Neural progenitor cell (in vitro differentiated cells): Measurements from ENCODE around the gene IL31. TPM values are rescaled to one million over a fixed set of nuclear protein-coding genes. Genes with fewer than 3 reads are reported as not detected.

Source experiments
- DNase-seq: peaks from one replicate; pipeline ENCODE4 v3.0.0-alpha.2; 2016; ENCODE audit warnings: low spot score
- H2AFZ ChIP-seq: fragments of 200-600 bp; sonication (generic); replicated peaks from 2 replicates; pipeline ENCODE4 v1.6.1; 2016; ENCODE audit warnings: antibody characterized with exemption
- H3F3A ChIP-seq: fragments of 200-600 bp; sonication (generic); 2 replicates; pipeline ENCODE4 v1.6.1; 2016; ENCODE audit warnings: antibody characterized with exemption, low read depth
- H3K27ac ChIP-seq: fragments of 200-600 bp; sonication (generic); 2 replicates; pipeline ENCODE4 v1.5.1; 2016; ENCODE audit warnings: mild to moderate bottlenecking
- H3K27me3 ChIP-seq: fragments of 200-600 bp; sonication (generic); 2 replicates; pipeline ENCODE4 v1.6.1; 2016; ENCODE audit warnings: mild to moderate bottlenecking, moderate library complexity
- H3K36me3 ChIP-seq: fragments of 200-600 bp; sonication (generic); 2 replicates; pipeline ENCODE4 v1.5.1; 2016
- H3K4me1 ChIP-seq: fragments of 200-600 bp; sonication (generic); 2 replicates; pipeline ENCODE4 v1.6.1; 2016; ENCODE audit warnings: mixed run types
- H3K4me2 ChIP-seq: fragments of 200-600 bp; sonication (generic); 2 replicates; pipeline ENCODE4 v1.6.1; 2016
- H3K4me3 ChIP-seq: fragments of 200-600 bp; sonication (generic); 2 replicates; pipeline ENCODE4 v1.5.1; 2016
- H3K79me2 ChIP-seq: fragments of 200-600 bp; sonication (generic); 2 replicates; pipeline ENCODE4 v1.6.1; 2016; ENCODE audit warnings: low read depth
- H3K9ac ChIP-seq: fragments of 200-600 bp; sonication (generic); 2 replicates; pipeline ENCODE4 v1.6.1; 2016
- H3K9me3 ChIP-seq: fragments of 200-600 bp; sonication (generic); 2 replicates; pipeline ENCODE4 v1.5.1; 2016; ENCODE audit warnings: low read depth
- H4K20me1 ChIP-seq: fragments of 200-600 bp; sonication (generic); 2 replicates; pipeline ENCODE4 v1.6.1; 2016; ENCODE audit warnings: low read depth
- H3K27ac Mint-ChIP-seq: 3 replicates; pipeline ENCODE4 v1.8.0; 2021; ENCODE audit warnings: mixed read lengths
- H3K27me3 Mint-ChIP-seq: 2 replicates; pipeline ENCODE4 v1.8.0; 2022; ENCODE audit warnings: low read depth, mild to moderate bottlenecking, inconsistent platforms, moderate library complexity, mixed read lengths; ENCODE audit not compliant: insufficient read depth
- H3K36me3 Mint-ChIP-seq: 3 replicates; pipeline ENCODE4 v1.8.0; 2021; ENCODE audit warnings: mixed read lengths
- H3K4me1 Mint-ChIP-seq: 3 replicates; pipeline ENCODE4 v1.8.0; 2021; ENCODE audit warnings: mixed read lengths
- H3K4me3 Mint-ChIP-seq: 3 replicates; pipeline ENCODE4 v1.8.0; 2021; ENCODE audit warnings: mild to moderate bottlenecking, moderate library complexity, mixed read lengths
- H3K9me3 Mint-ChIP-seq: 3 replicates; pipeline ENCODE4 v1.8.0; 2020; ENCODE audit warnings: mixed read lengths
- CTCF ChIP-seq: fragments of 200-600 bp; sonication (generic); IDR thresholded peaks from 2 replicates; pipeline ENCODE4 v1.5.1; 2017; ENCODE audit warnings: antibody characterized with exemption, mild to moderate bottlenecking
- EZH2 ChIP-seq: fragments of 200-600 bp; sonication (generic); IDR thresholded peaks from 2 replicates; pipeline ENCODE4 v1.6.1; 2017; ENCODE audit warnings: antibody characterized with exemption, mild to moderate bottlenecking, moderate library complexity
- EZH2phosphoT487 ChIP-seq: fragments of 200-600 bp; sonication (generic); IDR thresholded peaks from 2 replicates; pipeline ENCODE4 v1.6.1; 2017; ENCODE audit warnings: antibody characterized with exemption
- total RNA-seq: library from RNA; depleted of rRNA; stranded (reverse); fragments of >200 nt; gene quantifications from 2 replicates; pipeline ENCODE4 v1.2.3, GENCODE V29; 2015; ENCODE audit warnings: low replicate concordance

IL31 gene
- total RNA-seq, 1 donor from 2014 or later = not detected

DNA sequence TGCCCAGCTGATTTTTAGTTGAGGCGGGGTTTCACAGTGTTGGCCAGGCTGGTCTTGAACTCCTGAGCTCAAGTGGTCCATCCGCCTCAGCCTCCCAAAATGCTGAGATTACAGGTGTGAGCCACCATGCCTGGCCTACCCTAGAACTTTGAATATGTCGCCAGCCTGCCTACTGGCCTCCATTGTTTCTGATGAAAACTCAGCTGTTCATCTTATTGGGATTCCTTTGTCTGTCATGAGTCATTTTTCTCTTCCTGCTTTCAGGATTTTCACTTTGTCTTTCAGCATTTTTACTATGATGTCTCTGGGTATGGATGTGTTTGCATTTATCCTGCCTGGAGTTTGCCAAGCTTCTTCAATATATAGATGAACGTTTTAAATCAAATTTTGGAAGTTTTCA lies 21.4 kb upstream of the IL31 start:
- H3K27ac Mint-ChIP-seq = no peak overlapping the region
- no peak for DNase-seq
- Histone ChIP-seq H3K79me2 (no peaks in the 10 kb centered on the region), H3K4me1 (no peaks in the 10 kb centered on the region), H3K9me3 (no peaks in the 10 kb centered on the region), H3K27ac (no peak overlapping the region), H3K27me3 (no peaks in the 10 kb centered on the region), H3K9ac (no peak overlapping the region), H2AFZ (no peak overlapping the region), H3K36me3 (no peaks in the 10 kb centered on the region), H3K4me2 (no peak overlapping the region), H3F3A (no peaks in the 10 kb centered on the region), H4K20me1 (no peaks in the 10 kb centered on the region), H3K4me3 (no peak overlapping the region)
- H3K4me3 Mint-ChIP-seq = no peak overlapping the region
- H3K4me1 Mint-ChIP-seq = peaks cover 4% of the 10 kb centered on the region
- H3K27me3 Mint-ChIP-seq = peaks cover 17% of the 10 kb centered on the region
- TF ChIP-seq CTCF (no peak), EZH2 (no peak), EZH2phosphoT487 (no peak)
- H3K36me3 Mint-ChIP-seq = no peaks in the 10 kb centered on the region
- peaks cover 10% of the 10 kb centered on the region for H3K9me3 Mint-ChIP-seq

DNA sequence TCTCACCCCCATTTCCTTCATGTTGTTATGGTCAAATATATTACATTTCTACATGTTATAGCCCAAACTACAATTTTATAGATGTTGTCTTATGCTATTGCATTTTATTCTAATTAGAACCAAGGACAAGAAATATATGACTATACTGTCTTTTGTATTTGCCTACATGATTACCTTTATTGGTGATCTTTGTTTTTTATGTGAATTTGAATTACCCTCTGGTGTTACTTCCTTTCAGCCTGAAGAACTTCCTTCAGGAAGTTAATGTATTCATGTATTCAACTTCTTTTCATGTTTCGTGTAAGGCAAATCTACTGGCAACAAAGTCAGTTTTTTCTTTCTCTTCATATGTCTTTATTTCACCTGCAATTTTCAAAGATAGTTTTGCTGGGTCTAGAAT lies 20.8 kb upstream of the IL31 start:
- H3K36me3 ChIP-seq = no peaks in the 10 kb centered on the region
- no peak overlapping the region for H3K27ac ChIP-seq
- Mint-ChIP-seq H3K4me3 (no peak overlapping the region), H3K36me3 (no peaks in the 10 kb centered on the region), H3K27me3 (peaks cover 15% of the 10 kb centered on the region), H3K9me3 (peaks cover 10% of the 10 kb centered on the region), H3K27ac (no peak overlapping the region), H3K4me1 (peaks cover 3% of the 10 kb centered on the region)
- H4K20me1 ChIP-seq = no peaks in the 10 kb centered on the region
- H3K4me3 ChIP-seq = no peak overlapping the region
- H2AFZ ChIP-seq = no peak overlapping the region
- H3K4me1 ChIP-seq = no peaks in the 10 kb centered on the region
- no peak overlapping the region for H3K4me2 ChIP-seq
- no peaks in the 10 kb centered on the region for H3F3A ChIP-seq
- TF ChIP-seq EZH2 (no peak), EZH2phosphoT487 (no peak), CTCF (no peak)
- H3K79me2 ChIP-seq = no peaks in the 10 kb centered on the region
- no peak overlapping the region for H3K9ac ChIP-seq
- no peaks in the 10 kb centered on the region for H3K27me3 ChIP-seq
- no peak for DNase-seq
- H3K9me3 ChIP-seq = no peaks in the 10 kb centered on the region

- no peak overlapping the region for H3K27ac Mint-ChIP-seq
- H3K4me2 ChIP-seq = no peak overlapping the region
Measured at GRCh38 chr12:122192441-122192840, 18.4 kb upstream of the IL31 start.

More at GRCh38 chr12:122192441-122192840, 18.4 kb upstream of the IL31 start:
- Mint-ChIP-seq H3K27me3 (peaks cover 13% of the 10 kb centered on the region), H3K36me3 (no peaks in the 10 kb centered on the region), H3K4me1 (no peaks in the 10 kb centered on the region), H3K9me3 (peaks cover 10% of the 10 kb centered on the region), H3K4me3 (no peak overlapping the region)
- no peak for DNase-seq
- no peaks in the 10 kb centered on the region for H3F3A ChIP-seq
- H4K20me1 ChIP-seq = no peaks in the 10 kb centered on the region
- no peaks in the 10 kb centered on the region for H3K79me2 ChIP-seq
- no peak overlapping the region for H2AFZ ChIP-seq
- no peaks in the 10 kb centered on the region for H3K4me1 ChIP-seq
- no peaks in the 10 kb centered on the region for H3K27me3 ChIP-seq
- H3K4me3 ChIP-seq = no peak overlapping the region
- H3K9me3 ChIP-seq = no peaks in the 10 kb centered on the region
- no peaks in the 10 kb centered on the region for H3K36me3 ChIP-seq
- TF ChIP-seq EZH2 = no peak
- TF ChIP-seq CTCF = no peak
- no peak for TF ChIP-seq EZH2phosphoT487
- no peak overlapping the region for H3K9ac ChIP-seq
- H3K27ac ChIP-seq = no peak overlapping the region
